Endothelial cell of umbilical vein (primary cell): ENCODE results near the gene ACP4.

ENCODE experiments used
- CTCF ChIP-seq, 2 donors: IDR thresholded peaks; 1 replicate in 1 of 2; 2 replicates in 1 of 2; pipeline ENCODE4 v1.5.1; 2011; ENCODE audit warnings: low read length in 2 of 2, mild to moderate bottlenecking in 2 of 2, moderate library complexity in 2 of 2, control low read depth in 1 of 2, inconsistent platforms in 1 of 2, low read depth in 1 of 2; ENCODE audit not compliant: insufficient read depth in 1 of 2; ENCODE audit errors: extremely low read depth in 1 of 2
- EZH2 ChIP-seq: IDR thresholded peaks from 2 replicates; pipeline ENCODE4 v1.6.1; 2012; ENCODE audit warnings: borderline replicate concordance, low read depth, mild to moderate bottlenecking, moderate library complexity, low read length, inconsistent platforms; ENCODE audit not compliant: severe bottlenecking
- JUN ChIP-seq: IDR thresholded peaks from 2 replicates; pipeline ENCODE4 v1.6.1; 2011; ENCODE audit warnings: borderline replicate concordance, low read depth; ENCODE audit not compliant: insufficient read length, insufficient read depth
- POLR2A ChIP-seq: IDR thresholded peaks from 2 replicates; pipeline ENCODE4 v1.6.1; 2012; ENCODE audit warnings: low read depth, mild to moderate bottlenecking, control low read depth, low read length
- POLR2AphosphoS5 ChIP-seq: IDR thresholded peaks from 2 replicates; pipeline ENCODE4 v1.6.1; 2012; ENCODE audit warnings: low read depth, mild to moderate bottlenecking, control low read depth, low read length, moderate library complexity; ENCODE audit not compliant: insufficient read depth

- no peak for TF ChIP-seq POLR2AphosphoS5
- TF ChIP-seq CTCF (IDR thresholded peaks at IDR 0.05; ENCODE audit: extremely low read depth in 1 of 2, insufficient read depth in 1 of 2, low read depth in 1 of 2, low read length in 2 of 2), result no peak
- no peak for TF ChIP-seq POLR2A
- TF ChIP-seq EZH2, result no peak
- no peak for TF ChIP-seq JUN
Observed at GRCh38 chr19:50831026-50831396, 40.8 kb downstream of the ACP4 start.
